ENCODE measurements around the gene HS6ST1. TPM values are rescaled to one million over a fixed set of nuclear protein-coding genes. Genes with fewer than 3 reads are reported as not detected.
A peak's percentile ranks its signal among the peaks of the same experiment; 100 is the strongest.

HS6ST1 gene
- total RNA-seq, 3 donors from 2014 or later (not counting 1 experiment from before 2014, with no cell fraction given): 18.9 to 35.9 (median 28.8) TPM

DNA sequence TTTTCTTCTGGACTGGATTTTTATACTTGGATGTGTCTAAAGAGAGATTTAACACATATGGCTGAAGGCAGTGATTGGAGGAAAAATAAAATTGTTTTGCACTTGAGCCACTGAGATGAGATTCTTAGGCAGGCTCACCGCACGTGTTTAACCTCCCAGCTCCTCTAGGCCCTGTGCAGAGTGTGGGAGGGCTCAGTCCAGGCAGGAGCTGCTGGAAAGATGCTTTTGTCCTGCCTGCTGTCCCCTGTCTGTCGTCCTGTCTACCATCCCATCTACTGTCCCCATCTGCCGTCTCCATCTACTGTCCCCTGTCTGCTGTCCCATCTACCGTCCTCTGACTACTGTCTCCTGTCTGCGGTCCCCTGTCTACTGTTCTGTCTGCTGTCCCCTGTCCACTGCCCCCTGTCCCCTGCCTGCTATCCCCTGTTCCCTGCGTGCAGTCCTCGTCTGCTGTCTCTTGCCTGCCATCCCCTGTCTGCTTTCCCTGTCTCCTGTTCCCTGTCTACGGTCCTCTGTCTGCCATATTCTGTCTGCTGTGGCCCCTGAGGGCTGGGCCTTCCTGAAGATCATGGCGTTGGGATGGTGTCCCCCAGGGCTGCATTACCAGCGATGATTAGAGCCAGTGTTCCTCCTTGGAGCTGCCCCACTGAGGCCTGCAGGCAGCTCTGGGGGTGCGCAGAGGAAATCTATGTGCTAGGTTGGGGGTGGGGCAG is 43.7 kb upstream of the HS6ST1 start:
- Histone ChIP-seq H3K36me3 (ENCODE audit: control insufficient read depth, insufficient read depth, low read length) (no peaks in the 10 kb centered on the region), H3K27ac (ENCODE audit: low read length) (no peak overlapping the region), H3K4me1 (ENCODE audit: control insufficient read depth, insufficient read depth, low read length) (peaks cover 20% of the 10 kb centered on the region), H3K4me3 (ENCODE audit: low read length) (no peak overlapping the region), H3K27me3 (ENCODE audit: control insufficient read depth, insufficient read depth, low read length) (no peaks in the 10 kb centered on the region), H3K9me3 (ENCODE audit: control insufficient read depth, insufficient read depth, low read length) (no peaks in the 10 kb centered on the region)
- peaks cover 12 to 19% of the 10 kb centered on the region in 2 donors for H3K27me3 Mint-ChIP-seq (ENCODE audit: low read depth in 2 of 2)
- intact Hi-C loops (cut with micrococcal nuclease): no loop called here
- no peaks in the 10 kb centered on the region for H3K9me3 Mint-ChIP-seq
- TF ChIP-seq, protein P1, sequence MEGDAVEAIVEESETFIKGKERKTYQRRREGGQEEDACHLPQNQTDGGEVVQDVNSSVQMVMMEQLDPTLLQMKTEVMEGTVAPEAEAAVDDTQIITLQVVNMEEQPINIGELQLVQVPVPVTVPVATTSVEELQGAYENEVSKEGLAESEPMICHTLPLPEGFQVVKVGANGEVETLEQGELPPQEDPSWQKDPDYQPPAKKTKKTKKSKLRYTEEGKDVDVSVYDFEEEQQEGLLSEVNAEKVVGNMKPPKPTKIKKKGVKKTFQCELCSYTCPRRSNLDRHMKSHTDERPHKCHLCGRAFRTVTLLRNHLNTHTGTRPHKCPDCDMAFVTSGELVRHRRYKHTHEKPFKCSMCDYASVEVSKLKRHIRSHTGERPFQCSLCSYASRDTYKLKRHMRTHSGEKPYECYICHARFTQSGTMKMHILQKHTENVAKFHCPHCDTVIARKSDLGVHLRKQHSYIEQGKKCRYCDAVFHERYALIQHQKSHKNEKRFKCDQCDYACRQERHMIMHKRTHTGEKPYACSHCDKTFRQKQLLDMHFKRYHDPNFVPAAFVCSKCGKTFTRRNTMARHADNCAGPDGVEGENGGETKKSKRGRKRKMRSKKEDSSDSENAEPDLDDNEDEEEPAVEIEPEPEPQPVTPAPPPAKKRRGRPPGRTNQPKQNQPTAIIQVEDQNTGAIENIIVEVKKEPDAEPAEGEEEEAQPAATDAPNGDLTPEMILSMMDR (IDR thresholded peaks at IDR 0.05): no peak
- peak in 1 of 3 donors; percentile 14 for ATAC-seq
- peaks cover 20 to 25% of the 10 kb centered on the region in 2 donors for H3K4me1 Mint-ChIP-seq
- WGBS (ENCODE audit: insufficient coverage): 90% methylated on average over 12 of the region's 12 CpGs
- no peaks in the 10 kb centered on the region for H3K36me3 Mint-ChIP-seq
- no peak for DNase-seq
- no peak overlapping the region for H3K27ac Mint-ChIP-seq
- no peak overlapping the region for H3K4me3 Mint-ChIP-seq

DNA sequence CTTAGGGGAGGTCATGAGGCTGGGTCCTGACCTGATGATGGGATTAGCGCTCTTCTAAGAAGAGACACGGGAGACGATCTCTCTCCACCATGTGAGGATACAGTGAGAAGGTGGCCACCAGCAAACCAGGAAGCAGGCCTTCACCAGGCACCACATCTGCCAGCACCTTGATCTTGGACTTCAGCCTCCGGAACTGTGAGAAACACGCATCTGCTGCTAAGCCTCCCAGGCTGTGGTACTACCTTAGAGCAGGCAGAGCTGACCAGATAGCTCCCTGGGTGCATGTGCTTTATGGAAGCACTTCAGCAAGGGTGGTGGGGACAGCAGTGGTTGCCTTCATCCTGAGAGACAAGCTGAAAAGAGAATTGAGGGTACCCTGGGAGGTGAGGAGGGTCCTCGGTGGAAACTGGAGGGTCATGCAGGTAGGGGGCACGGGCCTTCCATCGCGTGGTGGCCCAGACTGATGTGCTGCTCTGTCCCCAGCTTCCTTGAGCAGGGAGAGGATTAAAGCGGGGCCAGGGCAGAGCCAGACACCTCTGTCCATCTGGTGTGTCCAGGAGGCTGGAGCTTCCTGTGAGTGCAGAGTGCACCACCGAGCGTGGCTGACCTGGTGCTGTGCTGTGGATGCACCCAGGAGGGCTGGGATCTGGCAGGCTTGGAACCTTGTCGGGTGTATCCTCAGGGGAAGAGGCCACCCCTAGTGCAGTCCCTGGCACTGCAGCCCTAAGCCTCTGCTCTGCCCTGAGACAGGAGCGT is 42.9 kb upstream of the HS6ST1 start:
- Mint-ChIP-seq H3K4me1 (peaks cover 20 to 25% of the 10 kb centered on the region in 2 donors), H3K27ac (no peak overlapping the region), H3K9me3 (no peaks in the 10 kb centered on the region), H3K27me3 (ENCODE audit: low read depth in 2 of 2) (peaks cover 12 to 25% of the 10 kb centered on the region in 2 donors), H3K36me3 (no peaks in the 10 kb centered on the region), H3K4me3 (no peak overlapping the region)
- no peak overlapping the region for H3K4me3 ChIP-seq (ENCODE audit: low read length)
- intact Hi-C loops (cut with micrococcal nuclease): no loop called here
- H3K27me3 ChIP-seq (ENCODE audit: control insufficient read depth, insufficient read depth, low read length): no peaks in the 10 kb centered on the region
- DNase-seq (no peak), ATAC-seq (no peak)
- no peaks in the 10 kb centered on the region for H3K36me3 ChIP-seq (ENCODE audit: control insufficient read depth, insufficient read depth, low read length)
- H3K4me1 ChIP-seq (ENCODE audit: control insufficient read depth, insufficient read depth, low read length): peaks cover 20% of the 10 kb centered on the region
- H3K27ac ChIP-seq (ENCODE audit: low read length): no peak overlapping the region
- TF ChIP-seq, protein P1 (IDR thresholded peaks at IDR 0.05): no peak
- H3K9me3 ChIP-seq (ENCODE audit: control insufficient read depth, insufficient read depth, low read length): no peaks in the 10 kb centered on the region
- WGBS (ENCODE audit: insufficient coverage): 94% methylated on average over 14 of the region's 14 CpGs

DNA sequence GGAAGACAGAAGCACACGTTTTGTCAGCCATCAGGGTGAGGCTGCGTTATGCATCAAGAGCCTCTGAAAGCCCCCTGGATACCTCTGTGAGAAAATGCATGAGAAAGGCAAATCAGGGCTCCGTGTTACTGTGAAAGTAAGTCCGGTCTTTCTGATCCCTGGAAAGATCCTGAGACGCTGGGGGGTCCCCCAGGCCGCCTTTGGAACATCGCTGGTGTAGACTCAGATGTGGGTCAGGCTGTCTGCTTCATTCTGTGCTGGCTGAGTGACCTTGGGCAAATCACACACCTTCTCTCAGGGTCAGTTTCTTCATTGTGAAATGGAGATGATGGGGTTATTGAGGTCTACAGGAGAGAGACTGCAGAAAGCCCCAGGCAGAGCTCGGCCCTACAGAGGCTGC is 42.0 kb upstream of the HS6ST1 start:
- no peaks in the 10 kb centered on the region for H3K27me3 ChIP-seq (ENCODE audit: control insufficient read depth, insufficient read depth, low read length)
- H3K4me3 ChIP-seq (ENCODE audit: low read length): no peak overlapping the region
- Mint-ChIP-seq H3K27me3 (ENCODE audit: low read depth in 2 of 2) (peaks cover 7 to 30% of the 10 kb centered on the region in 2 donors), H3K4me1 (peaks cover 20 to 25% of the 10 kb centered on the region in 2 donors), H3K9me3 (no peaks in the 10 kb centered on the region), H3K27ac (no peak overlapping the region), H3K36me3 (no peaks in the 10 kb centered on the region), H3K4me3 (no peak overlapping the region)
- H3K9me3 ChIP-seq (ENCODE audit: control insufficient read depth, insufficient read depth, low read length): no peaks in the 10 kb centered on the region
- DNase-seq (peak in 1 of 2 donors; percentile 2), ATAC-seq (no peak)
- WGBS (ENCODE audit: insufficient coverage): 79% methylated on average over 8 of the region's 8 CpGs
- H3K27ac ChIP-seq (ENCODE audit: low read length): no peak overlapping the region
- intact Hi-C loops (cut with micrococcal nuclease): no loop called here
- TF ChIP-seq, protein P1 (IDR thresholded peaks at IDR 0.05): no peak
- H3K36me3 ChIP-seq (ENCODE audit: control insufficient read depth, insufficient read depth, low read length): no peaks in the 10 kb centered on the region
- peaks cover 20% of the 10 kb centered on the region for H3K4me1 ChIP-seq (ENCODE audit: control insufficient read depth, insufficient read depth, low read length)

Data from natural killer cell (primary cell).